PC-3 (cell line): ENCODE measurements around the gene AGAP1. TPM values are rescaled to one million over a fixed set of nuclear protein-coding genes. Genes with fewer than 3 reads are reported as not detected.

Experiments
- ATAC-seq: fragments of 200-7000 bp; cut with Tn5 transposase; 2 replicates; pipeline ENCODE4 v1.9.1; 2020; ENCODE audit warnings: mild to moderate bottlenecking, moderate library complexity
- BruUV-seq: library from RNA; stranded (reverse); fragments of 400-500 nt; replicated peaks from 2 replicates; lab custom pipeline; 2021; lab: Mats Ljungman, UMichigan
- CTCF ChIA-PET: fragments of 300-600 bp; sonication (Branson Sonifier 250); formaldehyde crosslinking; loops from one replicate; lab custom pipeline; 2022; ENCODE audit warnings: antibody characterized with exemption; lab: Charles Lee
- POLR2A ChIA-PET: fragments of 300-600 bp; sonication (Branson Sonifier 250); formaldehyde crosslinking; loops from one replicate; lab custom pipeline; 2022; ENCODE audit warnings: antibody characterized with exemption; ENCODE audit not compliant: unreplicated experiment; lab: Charles Lee
- DNase-seq: peaks from one replicate; pipeline ENCODE4 v3.0.0-alpha.2; 2015
- H2AFZ ChIP-seq: fragments of 300-600 bp; sonication (generic); 2 replicates; pipeline ENCODE4 v1.6.0; 2016; ENCODE audit warnings: antibody characterized with exemption, low read length
- H3F3A ChIP-seq: fragments of 300-600 bp; sonication (generic); one replicate; pipeline ENCODE4 v1.6.0; 2017; ENCODE audit warnings: antibody characterized with exemption, low read length, control low read depth, mild to moderate bottlenecking; ENCODE audit not compliant: unreplicated experiment
- H3K27ac ChIP-seq: fragments of 300-600 bp; sonication (generic); 2 replicates; pipeline ENCODE4 v1.5.1; 2016; ENCODE audit warnings: mild to moderate bottlenecking, low read length
- H3K27me3 ChIP-seq: fragments of 300-600 bp; sonication (generic); 2 replicates; pipeline ENCODE4 v1.6.1; 2016; ENCODE audit warnings: low read length, mixed read lengths
- H3K36me3 ChIP-seq: fragments of 300-600 bp; sonication (generic); 2 replicates; pipeline ENCODE4 v1.6.1; 2016; ENCODE audit warnings: low read depth, mixed run types, low read length, mixed read lengths
- H3K4me1 ChIP-seq: fragments of 300-600 bp; sonication (generic); 2 replicates; pipeline ENCODE4 v1.5.1; 2016; ENCODE audit warnings: low read length; ENCODE audit not compliant: insufficient read depth
- H3K4me2 ChIP-seq: fragments of 300-600 bp; sonication (generic); 2 replicates; pipeline ENCODE4 v1.6.0; 2016; ENCODE audit warnings: low read length
- H3K4me3 ChIP-seq: fragments of 300-600 bp; sonication (generic); 2 replicates; pipeline ENCODE4 v1.5.1; 2016; ENCODE audit warnings: mild to moderate bottlenecking, low read length, mixed read lengths
- H3K79me2 ChIP-seq: fragments of 300-600 bp; sonication (generic); 2 replicates; pipeline ENCODE4 v1.6.1; 2017; ENCODE audit warnings: low read length, mixed read lengths
- H3K9ac ChIP-seq: fragments of 300-600 bp; sonication (generic); 2 replicates; pipeline ENCODE4 v1.6.0; 2016; ENCODE audit warnings: mild to moderate bottlenecking, low read length
- H3K9me2 ChIP-seq: fragments of 300-600 bp; sonication (generic); replicated peaks from 2 replicates; pipeline ENCODE4 v1.6.1; 2016; ENCODE audit warnings: mixed run types, low read length, mixed read lengths
- H3K9me3 ChIP-seq: fragments of 300-600 bp; sonication (generic); 2 replicates; pipeline ENCODE4 v1.6.1; 2016; ENCODE audit warnings: low read length, mixed read lengths
- H4K20me1 ChIP-seq: fragments of 300-600 bp; sonication (generic); 2 replicates; pipeline ENCODE4 v1.6.1; 2016; ENCODE audit warnings: low read length, mixed read lengths
- CTCF ChIP-seq: fragments of 300-600 bp; sonication (generic); conservative IDR thresholded peaks from 2 replicates; pipeline ENCODE4 v1.5.1; 2017; ENCODE audit warnings: antibody characterized with exemption, low read depth, mild to moderate bottlenecking, low read length
- EZH2 ChIP-seq: fragments of 300-600 bp; sonication (generic); IDR thresholded peaks from one replicate; pipeline ENCODE4 v1.6.1; 2017; ENCODE audit warnings: antibody characterized with exemption, mild to moderate bottlenecking, low read length; ENCODE audit not compliant: unreplicated experiment
- EZH2phosphoT487 ChIP-seq: fragments of 300-600 bp; sonication (generic); IDR thresholded peaks from 2 replicates; pipeline ENCODE4 v1.6.1; 2018; ENCODE audit warnings: mild to moderate bottlenecking, antibody characterized with exemption, low read length, borderline replicate concordance
- intact Hi-C: fragments of 100-400 bp; cut with micrococcal nuclease; formaldehyde crosslinking; loops from 2 replicates; pipeline ENCODE4 v1.9.0; 2023
- total RNA-seq: library from RNA; depleted of rRNA; stranded (reverse); fragments of >200 nt; gene quantifications from 2 replicates; pipeline ENCODE4 v1.2.3, GENCODE V29; 2014

Gene AGAP1
- total RNA-seq, 1 experiment from 2014 or later = 31.0 TPM

DNA sequence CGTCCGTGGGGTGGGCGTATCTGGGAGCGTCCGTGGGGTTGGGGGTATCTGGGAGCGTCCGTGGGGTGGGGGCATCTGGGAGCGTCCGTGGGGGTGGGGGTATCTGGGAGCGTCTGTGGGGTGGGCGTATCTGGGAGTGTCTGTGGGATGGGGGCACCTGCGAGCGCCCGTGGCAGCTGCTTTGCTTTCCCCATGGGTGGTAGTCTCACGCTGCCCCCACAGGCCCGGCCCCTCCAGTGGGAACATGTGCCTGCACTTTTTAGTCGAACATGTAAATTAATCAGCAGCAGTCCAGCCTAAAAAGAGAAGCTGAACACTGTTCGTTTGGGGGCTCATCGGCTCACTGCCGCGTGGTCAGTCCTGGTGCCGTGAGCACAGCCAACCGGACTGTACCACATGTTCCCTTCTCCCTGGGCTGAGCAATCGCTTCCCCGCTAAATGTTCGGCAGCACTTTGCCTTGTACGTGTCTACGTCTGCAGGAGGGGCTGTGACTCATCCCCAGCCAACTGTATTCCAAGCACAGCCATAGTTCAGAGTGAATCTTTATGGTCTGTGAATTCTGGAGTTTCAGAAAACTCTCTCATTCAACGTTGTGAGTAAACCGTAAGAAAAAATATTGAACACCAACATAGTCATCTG is 271.5 kb downstream of the AGAP1 start:
- ATAC-seq = peak; percentile 76
- intact Hi-C loops = no loop called here
- ChIA-PET POLR2A (no interaction called here), CTCF (interaction anchor here (1.0 kb wide), 1 partner anchor 14 kb away, joined by 9 read pairs; no protein-coding TSS in a partner anchor)
- Histone ChIP-seq H3K27ac (peak overlapping the region; percentile 59), H3K4me1 (peaks cover 10% of the 10 kb centered on the region; the same call in 1 of the 2 replicates), H3K4me2 (no peak overlapping the region), H4K20me1 (no peaks in the 10 kb centered on the region), H3K79me2 (no peaks in the 10 kb centered on the region), H3K9ac (no peak overlapping the region), H3K9me2 (no peaks in the 10 kb centered on the region), H3F3A (no peaks in the 10 kb centered on the region), H2AFZ (no peak overlapping the region), H3K9me3 (no peaks in the 10 kb centered on the region), H3K4me3 (no peak overlapping the region), H3K36me3 (peaks cover 4% of the 10 kb centered on the region; the same call in 1 of the 2 replicates), H3K27me3 (no peaks in the 10 kb centered on the region)
- TF ChIP-seq EZH2phosphoT487 (no peak), EZH2 (no peak), CTCF (no peak)
- no TSS peak for BruUV-seq
- DNase-seq = peak; percentile 42

GRCh38 chr2:235766278-235766677 is 272.4 kb downstream of the AGAP1 start:
- peak overlapping the region; percentile 59 for H3K27ac ChIP-seq
- intact Hi-C loops = loop anchor here (1.0 kb wide), 1 partner anchor 415 kb away; no protein-coding TSS in a partner anchor

More at GRCh38 chr2:235766278-235766677, 272.4 kb downstream of the AGAP1 start:
- Histone ChIP-seq H3F3A (no peaks in the 10 kb centered on the region), H3K79me2 (no peaks in the 10 kb centered on the region), H3K4me3 (no peak overlapping the region), H3K27me3 (no peaks in the 10 kb centered on the region), H3K4me1 (peaks cover 10% of the 10 kb centered on the region; the same call in 1 of the 2 replicates), H3K9ac (no peak overlapping the region), H3K36me3 (peaks cover 4% of the 10 kb centered on the region; the same call in 1 of the 2 replicates), H2AFZ (no peak overlapping the region), H3K9me2 (no peaks in the 10 kb centered on the region), H3K4me2 (no peak overlapping the region), H3K9me3 (no peaks in the 10 kb centered on the region), H4K20me1 (no peaks in the 10 kb centered on the region)
- TF ChIP-seq EZH2 = no peak
- peak; percentile 90 for TF ChIP-seq CTCF
- TF ChIP-seq EZH2phosphoT487 = no peak
- peak; percentile 94 for ATAC-seq
- ChIA-PET POLR2A (no interaction called here), CTCF (interaction anchor here (0.5 to 1.0 kb wide), 6 partner anchors 11 to 414 kb away, joined by 3 to 9 read pairs (median 4); no protein-coding TSS in a partner anchor)
- peak; percentile 92 for DNase-seq
- BruUV-seq = no TSS peak
